Prostate gland (tissue), 2 donors: ENCODE data around the gene PAFAH1B1.

Source experiments
- CTCF ChIP-seq, 4 experiments: fragments of 200-600 bp in 2 of 4; fragments of 450-650 bp in 2 of 4; sonication (generic) in 2 of 4; IDR thresholded peaks; 1 replicate in 3 of 4; 2 replicates in 1 of 4; pipeline ENCODE4 v1.5.1; 2016 to 2019; ENCODE audit warnings: antibody characterized with exemption in 4 of 4, mild to moderate bottlenecking in 2 of 4, moderate library complexity in 2 of 4
- POLR2A ChIP-seq: fragments of 450-650 bp; IDR thresholded peaks from one replicate; pipeline ENCODE4 v1.6.1; 2016; ENCODE audit warnings: antibody characterized with exemption, mild to moderate bottlenecking
- POLR2AphosphoS5 ChIP-seq: sonication (generic); formaldehyde crosslinking; IDR thresholded peaks from one replicate; pipeline ENCODE4 v1.6.1; 2017; ENCODE audit warnings: antibody characterized with exemption

GRCh38 chr17:2595716-2596115 lies 2.3 kb downstream of the PAFAH1B1 start:
- TF ChIP-seq POLR2AphosphoS5 (no peak), POLR2A (no peak), CTCF (IDR thresholded peaks at IDR 0.05) (no peak)
